GM18526 (cell line): Measurements from ENCODE around the gene RABEP2.

Experiments used
- POLR2A ChIP-seq: IDR thresholded peaks from 3 replicates; pipeline ENCODE4 v1.6.1; 2011; ENCODE audit not compliant: insufficient read length; ENCODE audit errors: extremely low read depth

Gene RABEP2

DNA sequence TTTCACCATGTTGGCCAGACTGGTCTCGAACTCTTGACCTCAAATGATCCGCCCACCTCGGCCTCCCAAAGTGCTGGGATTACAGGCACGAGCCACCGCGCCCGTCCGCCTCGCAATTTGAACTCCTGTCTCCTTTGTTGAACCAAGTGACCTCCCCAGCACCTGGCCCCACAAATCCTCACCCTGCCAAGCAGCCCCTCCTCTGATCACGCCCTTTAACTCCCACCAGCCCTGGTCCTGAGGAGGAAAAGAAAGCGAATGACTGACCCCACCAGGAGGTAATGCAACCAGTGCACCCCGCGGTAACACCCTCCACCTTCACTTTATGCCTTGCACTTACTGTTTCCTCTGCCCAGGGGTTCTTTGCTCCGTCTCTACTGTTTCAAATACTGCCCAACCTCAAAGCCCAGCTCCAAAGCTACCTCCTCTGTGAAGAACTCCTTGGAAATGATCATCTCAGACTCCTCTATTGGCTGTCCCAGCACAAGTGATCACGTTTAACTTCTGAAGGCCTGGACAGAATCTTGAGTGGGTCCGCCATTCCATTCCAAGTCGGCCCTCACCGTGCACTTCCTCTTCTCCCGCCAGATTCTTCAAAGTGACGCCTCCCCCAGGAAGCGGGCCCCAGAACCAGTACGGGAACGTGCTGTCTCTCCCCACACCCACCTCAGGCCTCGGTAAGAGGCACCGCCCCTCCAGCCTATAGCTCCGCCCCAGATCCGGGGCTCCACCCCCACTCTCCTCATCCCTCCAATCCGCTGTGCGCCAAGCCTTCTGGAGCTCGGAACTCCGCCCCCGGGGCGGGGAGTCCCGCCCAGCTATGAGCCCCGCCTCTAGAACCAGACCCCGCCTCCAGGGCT is 11.1 kb upstream of the RABEP2 start:
- no peak for TF ChIP-seq POLR2A

DNA sequence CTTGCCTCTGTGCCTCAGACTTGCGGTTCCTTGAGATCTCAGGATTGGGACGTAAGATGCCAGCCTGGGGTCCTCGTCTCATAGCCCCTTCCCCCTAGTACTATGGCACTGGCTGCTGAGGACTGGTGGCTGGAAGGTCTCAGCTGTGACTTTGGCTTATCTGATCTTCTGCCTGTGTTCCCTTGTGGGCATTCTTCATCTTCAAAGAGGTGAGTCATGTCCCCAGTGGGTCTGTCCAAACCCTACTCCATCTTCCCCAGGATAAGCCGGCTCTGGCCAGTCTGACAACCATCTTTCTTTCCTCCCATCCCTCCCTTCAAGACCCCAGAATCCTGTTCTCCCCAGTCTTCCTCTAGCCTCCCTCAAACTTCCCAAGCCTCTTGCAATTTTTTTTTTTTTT is 10.3 kb upstream of the RABEP2 start:
- TF ChIP-seq POLR2A: no peak

DNA sequence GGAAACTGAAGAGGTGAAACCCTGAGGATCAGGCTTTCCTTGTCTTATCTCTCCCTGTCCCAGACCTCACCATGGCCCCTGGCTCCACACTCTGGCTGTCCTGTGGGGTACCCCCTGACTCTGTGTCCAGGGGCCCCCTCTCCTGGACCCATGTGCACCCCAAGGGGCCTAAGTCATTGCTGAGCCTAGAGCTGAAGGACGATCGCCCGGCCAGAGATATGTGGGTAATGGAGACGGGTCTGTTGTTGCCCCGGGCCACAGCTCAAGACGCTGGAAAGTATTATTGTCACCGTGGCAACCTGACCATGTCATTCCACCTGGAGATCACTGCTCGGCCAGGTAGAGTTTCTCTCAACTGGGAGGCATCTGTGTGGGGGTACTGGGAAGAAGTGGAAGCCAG is 8.1 kb upstream of the RABEP2 start:
- TF ChIP-seq POLR2A: no peak

DNA sequence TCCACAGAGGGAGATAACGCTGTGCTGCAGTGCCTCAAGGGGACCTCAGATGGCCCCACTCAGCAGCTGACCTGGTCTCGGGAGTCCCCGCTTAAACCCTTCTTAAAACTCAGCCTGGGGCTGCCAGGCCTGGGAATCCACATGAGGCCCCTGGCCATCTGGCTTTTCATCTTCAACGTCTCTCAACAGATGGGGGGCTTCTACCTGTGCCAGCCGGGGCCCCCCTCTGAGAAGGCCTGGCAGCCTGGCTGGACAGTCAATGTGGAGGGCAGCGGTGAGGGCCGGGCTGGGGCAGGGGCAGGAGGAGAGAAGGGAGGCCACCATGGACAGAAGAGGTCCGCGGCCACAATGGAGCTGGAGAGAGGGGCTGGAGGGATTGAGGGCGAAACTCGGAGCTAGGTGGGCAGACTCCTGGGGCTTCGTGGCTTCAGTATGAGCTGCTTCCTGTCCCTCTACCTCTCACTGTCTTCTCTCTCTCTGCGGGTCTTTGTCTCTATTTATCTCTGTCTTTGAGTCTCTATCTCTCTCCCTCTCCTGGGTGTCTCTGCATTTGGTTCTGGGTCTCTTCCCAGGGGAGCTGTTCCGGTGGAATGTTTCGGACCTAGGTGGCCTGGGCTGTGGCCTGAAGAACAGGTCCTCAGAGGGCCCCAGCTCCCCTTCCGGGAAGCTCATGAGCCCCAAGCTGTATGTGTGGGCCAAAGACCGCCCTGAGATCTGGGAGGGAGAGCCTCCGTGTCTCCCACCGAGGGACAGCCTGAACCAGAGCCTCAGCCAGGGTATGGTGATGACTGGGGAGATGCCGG is 7.5 kb upstream of the RABEP2 start:
- TF ChIP-seq POLR2A: no peak

DNA sequence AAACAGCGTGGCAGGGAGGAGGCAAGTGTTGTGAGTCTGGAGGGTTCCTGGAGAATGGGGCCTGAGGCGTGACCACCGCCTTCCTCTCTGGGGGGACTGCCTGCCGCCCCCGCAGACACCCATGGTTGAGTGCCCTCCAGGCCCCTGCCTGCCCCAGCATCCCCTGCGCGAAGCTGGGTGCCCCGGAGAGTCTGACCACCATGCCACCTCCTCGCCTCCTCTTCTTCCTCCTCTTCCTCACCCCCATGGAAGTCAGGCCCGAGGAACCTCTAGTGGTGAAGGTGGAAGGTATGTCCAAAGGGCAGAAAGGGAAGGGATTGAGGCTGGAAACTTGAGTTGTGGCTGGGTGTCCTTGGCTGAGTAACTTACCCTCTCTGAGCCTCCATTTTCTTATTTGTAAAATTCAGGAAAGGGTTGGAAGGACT is 6.8 kb upstream of the RABEP2 start, which contains the start of gene CD19:
Gene CD19 (plus strand): TSS at position 171 of the 425 bp plus-strand sequence. CDS start 30 bp downstream, at position 201.
- peak; percentile 54 for TF ChIP-seq POLR2A

DNA sequence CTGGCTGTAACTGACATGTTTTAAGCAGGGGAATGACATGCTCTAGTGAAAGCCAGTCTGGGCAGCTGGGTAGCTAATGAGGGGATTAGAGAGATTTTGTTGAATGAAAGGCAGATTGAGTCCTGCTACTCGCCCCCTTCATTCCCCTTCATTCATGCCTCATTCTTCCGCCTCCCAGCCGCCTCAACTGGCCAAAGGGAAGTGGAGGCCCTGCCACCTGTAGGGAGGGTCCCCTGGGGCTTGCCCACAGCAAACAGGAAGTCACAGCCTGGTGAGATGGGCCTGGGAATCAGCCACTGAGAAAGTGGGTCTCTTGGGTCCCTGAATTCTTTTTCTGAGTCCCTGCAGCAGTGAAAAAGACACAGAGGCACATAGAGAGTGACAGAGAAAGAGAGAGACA is 5.6 kb upstream of the RABEP2 start:
- TF ChIP-seq POLR2A: peak; percentile 27

DNA sequence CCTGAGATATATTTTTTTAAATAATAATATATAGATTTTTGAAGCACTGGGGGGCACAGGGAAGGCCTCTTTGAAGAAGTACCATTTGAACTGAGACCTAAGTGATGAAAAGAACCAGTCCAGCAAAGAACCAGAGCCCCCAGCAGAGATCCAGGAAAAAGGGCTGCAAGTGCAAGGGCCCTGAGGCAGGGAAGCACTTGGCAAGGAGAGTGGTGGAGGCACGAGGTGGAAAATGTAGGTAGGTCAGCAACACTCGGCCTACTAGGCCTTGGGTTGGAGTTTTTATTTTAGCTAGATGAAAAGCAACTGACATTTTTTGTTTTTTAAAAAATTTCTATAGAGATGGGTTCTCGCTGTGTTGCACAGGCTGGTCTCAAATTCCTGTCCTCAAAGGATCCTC is 5.2 kb upstream of the RABEP2 start:
- no peak for TF ChIP-seq POLR2A

DNA sequence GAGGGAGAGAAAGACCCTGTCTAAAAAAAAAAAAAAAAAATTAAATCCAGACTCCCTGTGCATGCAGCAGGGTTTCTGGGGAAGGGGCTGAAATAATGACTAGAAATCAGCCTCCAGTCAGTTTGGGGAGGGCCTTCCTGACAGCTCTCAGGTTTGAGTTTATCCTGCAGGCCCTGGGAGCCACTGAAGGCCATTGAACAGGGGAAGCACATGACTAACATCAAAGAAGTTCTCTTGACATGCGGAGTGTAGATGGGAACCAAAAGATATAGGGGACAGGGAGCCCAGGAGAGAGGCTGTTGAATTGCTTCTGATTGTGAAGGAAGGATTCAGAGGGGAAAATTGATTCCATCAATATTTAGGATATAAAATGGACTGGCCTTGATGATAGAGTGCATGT is 2.8 kb upstream of the RABEP2 start:
- TF ChIP-seq POLR2A: no peak

DNA sequence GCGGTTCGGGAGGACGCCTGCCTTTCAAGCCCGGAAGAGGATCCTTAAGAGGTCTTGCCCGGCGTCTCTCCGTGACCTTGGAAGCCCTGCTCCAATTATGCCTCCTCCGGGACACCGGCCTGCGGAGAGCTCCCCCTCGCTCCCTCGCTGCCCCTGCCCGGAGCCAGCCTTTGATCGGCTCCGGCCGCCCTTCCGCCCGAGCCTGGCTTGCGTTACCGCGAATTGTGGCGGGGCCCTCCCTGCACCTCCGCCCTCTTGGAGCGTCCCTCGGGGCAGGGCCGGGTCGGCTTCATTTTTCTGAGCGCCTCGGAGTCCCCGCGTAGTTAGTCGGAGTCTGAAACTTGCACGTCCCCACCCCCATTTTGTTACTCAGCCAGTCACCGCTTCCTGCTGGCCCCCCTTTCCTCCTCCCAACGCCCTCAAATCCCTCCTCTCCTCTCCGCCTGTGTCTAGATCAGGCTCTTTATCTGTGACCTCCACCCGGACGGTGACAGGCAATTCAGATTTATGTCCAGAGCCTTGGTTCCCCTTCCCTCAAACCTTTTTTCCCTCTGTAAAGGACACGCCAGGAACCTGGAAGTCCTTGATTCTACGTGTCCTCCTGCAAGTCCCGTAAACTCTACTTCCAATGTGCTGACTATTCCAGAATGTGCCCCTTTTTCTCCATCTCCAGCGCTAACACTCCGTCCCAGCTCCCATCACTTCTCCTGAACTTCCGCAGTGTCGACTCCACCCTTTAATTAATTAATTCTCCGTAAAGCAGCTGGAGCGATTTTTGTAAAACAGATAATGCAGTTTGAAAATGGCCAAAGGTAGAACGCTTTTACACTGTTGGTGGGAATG is 569 bp upstream of the RABEP2 start:
- TF ChIP-seq POLR2A: peak; percentile 75

DNA sequence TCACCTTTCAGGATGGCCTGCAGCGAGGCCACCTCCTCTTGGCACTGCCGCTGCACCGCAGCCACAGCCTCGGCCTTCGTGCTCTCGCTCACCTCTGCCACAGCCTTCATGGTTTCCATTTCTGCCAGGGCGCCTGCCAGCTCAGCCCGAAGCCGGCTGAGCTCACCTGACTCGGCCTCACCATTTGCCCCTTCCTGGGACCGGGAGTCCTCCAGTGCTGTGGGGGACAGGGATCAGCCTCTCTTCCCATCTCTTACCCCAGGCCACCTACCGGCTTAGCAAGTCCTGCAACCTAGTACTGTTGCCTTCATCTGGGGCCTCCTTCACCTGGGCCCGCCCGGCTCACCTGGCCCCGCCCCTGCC is 658 bp downstream of the RABEP2 start:
- no peak for TF ChIP-seq POLR2A

DNA sequence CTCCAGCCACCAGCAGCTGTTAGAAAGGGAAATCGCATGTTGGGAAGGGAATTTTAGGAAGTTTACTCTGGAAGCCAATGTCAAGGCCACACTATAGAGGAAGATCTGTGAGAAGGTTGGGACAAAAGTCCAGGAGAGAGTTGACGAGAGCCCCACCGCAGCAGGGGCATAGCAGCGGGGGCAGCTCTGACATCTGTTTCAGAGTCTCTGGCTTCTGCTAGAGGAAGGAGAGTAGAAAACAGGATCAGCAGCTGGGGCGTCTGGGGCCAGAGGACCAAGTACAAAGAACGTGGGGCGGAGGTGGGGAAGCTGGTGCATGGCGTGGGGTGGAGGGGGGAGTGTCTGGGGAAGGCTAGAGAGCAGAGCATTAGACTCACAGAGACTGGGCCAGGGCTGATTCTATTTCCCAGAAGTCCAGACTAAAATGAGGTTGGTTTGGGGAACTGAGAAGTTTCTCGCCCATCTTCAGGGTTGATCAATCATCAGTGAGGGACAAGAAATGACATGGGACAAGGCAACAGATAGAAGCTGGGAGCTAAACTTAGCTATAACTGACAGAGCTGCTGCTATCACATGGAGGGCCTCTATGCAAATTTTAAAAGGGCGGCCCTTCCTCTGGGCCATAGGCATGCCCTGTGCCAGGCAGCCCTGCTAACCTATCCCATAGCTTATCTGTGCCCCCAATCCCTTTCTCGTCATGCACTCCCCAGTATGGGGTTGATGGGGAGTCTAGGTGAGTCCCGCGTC is 1.2 kb downstream of the RABEP2 start:
- peak; percentile 42 for TF ChIP-seq POLR2A

DNA sequence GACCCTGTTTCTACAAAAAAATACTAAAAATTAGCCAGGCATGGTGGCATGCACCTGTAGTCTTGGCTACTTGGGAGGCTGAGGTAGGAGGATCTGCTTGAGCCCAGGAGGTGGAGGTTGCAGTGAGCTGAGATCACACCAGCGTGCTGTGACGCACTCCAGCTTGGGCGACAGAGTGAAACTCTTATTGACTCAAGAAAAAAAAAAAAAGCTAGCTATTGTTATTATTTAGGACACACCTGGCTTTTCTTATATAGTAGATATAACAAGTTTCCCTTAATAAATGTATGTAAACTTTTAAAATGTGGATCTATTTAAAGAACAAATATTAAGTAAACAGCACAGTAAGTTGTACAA is 1.8 kb downstream of the RABEP2 start:
- TF ChIP-seq POLR2A: no peak

DNA sequence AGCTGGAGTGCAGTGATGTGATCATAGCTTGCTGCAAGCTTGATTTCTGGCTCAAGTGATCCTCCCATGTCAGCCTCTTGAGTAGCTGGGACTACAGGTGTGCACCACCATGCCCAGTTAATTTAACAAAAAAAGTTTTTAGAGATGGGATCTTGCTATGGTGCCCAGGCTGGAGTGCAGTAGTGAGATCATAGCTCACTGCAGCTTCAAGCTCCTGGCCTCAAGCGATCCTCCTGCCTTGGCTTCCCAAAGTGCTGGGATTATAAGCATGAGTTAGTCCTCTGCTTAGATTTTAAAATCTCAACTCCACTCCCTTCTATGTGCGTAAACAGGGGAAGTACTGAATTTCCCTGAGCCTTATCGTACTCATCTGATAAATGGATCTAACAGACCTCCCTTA is 6.3 kb downstream of the RABEP2 start:
- TF ChIP-seq POLR2A: no peak

DNA sequence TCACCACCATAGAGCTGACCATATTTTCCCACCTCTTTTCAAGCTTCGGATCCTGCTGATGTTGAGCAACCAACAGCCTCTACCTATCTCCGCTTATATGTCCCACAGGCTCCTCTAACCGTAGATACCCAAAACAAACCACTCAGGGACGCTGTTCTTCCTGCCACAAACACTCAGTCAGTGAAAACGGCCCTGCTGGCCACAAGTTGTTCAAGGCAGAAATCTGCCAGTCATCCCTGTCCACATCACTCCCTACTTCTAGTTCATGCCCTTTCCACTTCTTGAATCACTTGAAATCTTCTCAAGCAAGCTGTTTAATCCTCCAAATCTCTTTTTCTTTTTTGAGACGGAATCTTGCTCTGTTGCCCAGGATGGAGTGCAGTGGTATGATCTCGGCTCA is 7.9 kb downstream of the RABEP2 start:
- TF ChIP-seq POLR2A: no peak

DNA sequence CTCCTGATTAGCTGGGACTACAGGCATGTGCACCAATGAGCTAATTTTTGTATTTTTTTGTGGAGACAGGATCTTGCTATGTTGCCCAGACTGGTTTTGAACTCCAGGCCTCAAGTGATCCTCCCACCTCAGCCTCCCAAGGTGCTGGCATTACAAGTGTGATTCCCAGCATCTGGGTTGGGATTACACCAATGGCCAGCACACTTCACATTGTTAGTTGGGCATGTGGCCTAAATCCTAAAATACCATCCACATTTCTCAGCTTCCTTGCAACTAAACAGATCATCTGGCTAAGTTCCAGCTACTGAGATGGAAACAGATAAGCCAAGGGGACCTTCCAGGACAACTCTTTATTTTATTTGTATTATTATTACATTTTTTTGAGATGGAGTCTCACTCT is 9.9 kb downstream of the RABEP2 start:
- no peak for TF ChIP-seq POLR2A
